ENCODE results near the gene NOL4L. TPM values are rescaled to one million over a fixed set of nuclear protein-coding genes. Genes with fewer than 3 reads are reported as not detected.

The NOL4L gene
- total RNA-seq, 1 donor from 2014 or later: 30.5 TPM

DNA sequence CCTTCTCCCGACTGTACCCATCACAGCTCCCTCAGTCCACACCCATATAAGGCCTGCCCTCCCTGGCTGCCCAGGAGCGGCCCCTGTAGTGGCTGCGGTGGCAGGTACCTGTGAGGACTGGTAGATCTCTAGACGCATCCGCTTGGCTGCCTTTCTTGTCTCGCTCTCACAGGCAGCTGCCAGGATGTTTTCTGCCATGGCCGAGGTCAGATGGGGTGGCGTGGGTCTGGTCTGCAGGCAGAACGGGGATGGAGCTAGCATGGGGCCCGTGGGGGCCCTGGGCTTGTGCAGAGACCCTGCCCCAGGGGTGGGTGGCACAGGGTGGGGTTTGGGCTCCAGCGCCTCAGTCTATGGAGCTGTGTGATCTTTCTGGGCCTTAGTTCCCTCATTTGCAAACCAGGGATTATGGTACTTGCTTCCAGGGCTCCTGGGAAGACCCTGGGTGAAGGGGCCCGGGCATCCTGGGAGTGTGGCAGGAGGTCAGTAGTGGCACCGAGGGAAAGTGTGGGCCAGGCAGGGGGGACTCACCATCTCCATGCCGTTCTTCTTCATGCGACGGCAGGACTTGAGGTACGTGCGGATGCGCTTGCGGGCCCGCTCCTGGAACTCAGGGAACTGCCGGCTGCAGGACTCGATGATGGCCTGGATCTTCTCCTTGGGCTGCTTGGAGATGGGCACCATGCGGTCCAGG lies 132.2 kb downstream of the NOL4L start:
- TF ChIP-seq, protein P1, sequence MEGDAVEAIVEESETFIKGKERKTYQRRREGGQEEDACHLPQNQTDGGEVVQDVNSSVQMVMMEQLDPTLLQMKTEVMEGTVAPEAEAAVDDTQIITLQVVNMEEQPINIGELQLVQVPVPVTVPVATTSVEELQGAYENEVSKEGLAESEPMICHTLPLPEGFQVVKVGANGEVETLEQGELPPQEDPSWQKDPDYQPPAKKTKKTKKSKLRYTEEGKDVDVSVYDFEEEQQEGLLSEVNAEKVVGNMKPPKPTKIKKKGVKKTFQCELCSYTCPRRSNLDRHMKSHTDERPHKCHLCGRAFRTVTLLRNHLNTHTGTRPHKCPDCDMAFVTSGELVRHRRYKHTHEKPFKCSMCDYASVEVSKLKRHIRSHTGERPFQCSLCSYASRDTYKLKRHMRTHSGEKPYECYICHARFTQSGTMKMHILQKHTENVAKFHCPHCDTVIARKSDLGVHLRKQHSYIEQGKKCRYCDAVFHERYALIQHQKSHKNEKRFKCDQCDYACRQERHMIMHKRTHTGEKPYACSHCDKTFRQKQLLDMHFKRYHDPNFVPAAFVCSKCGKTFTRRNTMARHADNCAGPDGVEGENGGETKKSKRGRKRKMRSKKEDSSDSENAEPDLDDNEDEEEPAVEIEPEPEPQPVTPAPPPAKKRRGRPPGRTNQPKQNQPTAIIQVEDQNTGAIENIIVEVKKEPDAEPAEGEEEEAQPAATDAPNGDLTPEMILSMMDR (IDR thresholded peaks at IDR 0.05): no peak
- no peaks in the 10 kb centered on the region for H3K9me3 Mint-ChIP-seq (ENCODE audit: unreplicated experiment)
- H3K36me3 Mint-ChIP-seq (ENCODE audit: unreplicated experiment): peaks cover 26% of the 10 kb centered on the region
- no peak for DNase-seq (ENCODE audit: extremely low spot score, unreplicated experiment)
- H3K4me3 Mint-ChIP-seq (ENCODE audit: unreplicated experiment): no peak overlapping the region
- peaks cover 5% of the 10 kb centered on the region for H3K4me1 Mint-ChIP-seq (ENCODE audit: unreplicated experiment)
- no peaks in the 10 kb centered on the region for H3K27me3 Mint-ChIP-seq (ENCODE audit: unreplicated experiment)
- H3K27ac Mint-ChIP-seq (ENCODE audit: unreplicated experiment): no peak overlapping the region

DNA sequence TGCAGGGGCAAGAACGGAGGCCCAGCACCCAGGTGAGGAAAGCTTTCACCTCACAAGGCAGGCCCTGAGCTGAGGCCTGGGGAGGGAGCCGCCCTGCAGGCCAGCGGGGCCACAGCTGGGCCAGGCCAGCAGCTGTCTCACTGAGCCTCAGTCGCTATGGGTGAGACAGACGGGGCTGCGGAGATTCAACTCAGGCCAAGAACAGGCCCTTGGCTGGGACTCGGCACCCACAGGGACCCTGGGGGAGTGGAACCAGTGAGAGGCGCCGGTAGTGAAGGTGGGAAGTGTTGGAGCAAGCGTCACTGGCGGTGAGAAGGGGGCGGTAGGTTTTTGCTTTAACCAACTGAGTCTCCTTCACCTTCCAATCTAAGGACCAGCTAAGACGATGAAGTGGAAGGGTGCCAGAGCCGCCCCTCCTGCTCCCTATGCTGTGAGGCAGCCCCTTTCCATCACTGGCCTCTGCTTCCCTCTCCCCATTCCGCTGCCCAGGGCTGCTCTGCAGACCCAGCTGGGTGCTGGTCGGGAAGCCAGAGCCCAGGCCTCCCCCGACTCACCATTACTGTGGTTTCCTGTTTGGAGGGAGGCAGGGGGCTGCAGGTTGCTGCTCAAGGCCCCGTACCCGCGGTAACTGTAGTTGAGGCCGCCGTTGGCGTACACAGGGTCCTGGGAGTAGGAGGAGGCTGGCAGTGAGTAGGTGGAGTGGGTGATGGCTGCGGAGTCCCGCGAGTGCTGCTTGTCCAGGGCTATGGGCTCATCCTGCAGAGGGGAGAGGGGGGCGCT lies 133.3 kb downstream of the NOL4L start:
- TF ChIP-seq, protein P1 (IDR thresholded peaks at IDR 0.05): no peak
- no peaks in the 10 kb centered on the region for H3K27me3 Mint-ChIP-seq (ENCODE audit: unreplicated experiment)
- H3K4me3 Mint-ChIP-seq (ENCODE audit: unreplicated experiment): no peak overlapping the region
- H3K36me3 Mint-ChIP-seq (ENCODE audit: unreplicated experiment): peaks cover 29% of the 10 kb centered on the region
- no peak for DNase-seq (ENCODE audit: extremely low spot score, unreplicated experiment)
- peaks cover 3% of the 10 kb centered on the region for H3K4me1 Mint-ChIP-seq (ENCODE audit: unreplicated experiment)
- no peaks in the 10 kb centered on the region for H3K9me3 Mint-ChIP-seq (ENCODE audit: unreplicated experiment)
- H3K27ac Mint-ChIP-seq (ENCODE audit: unreplicated experiment): peak overlapping the region; percentile 4

DNA sequence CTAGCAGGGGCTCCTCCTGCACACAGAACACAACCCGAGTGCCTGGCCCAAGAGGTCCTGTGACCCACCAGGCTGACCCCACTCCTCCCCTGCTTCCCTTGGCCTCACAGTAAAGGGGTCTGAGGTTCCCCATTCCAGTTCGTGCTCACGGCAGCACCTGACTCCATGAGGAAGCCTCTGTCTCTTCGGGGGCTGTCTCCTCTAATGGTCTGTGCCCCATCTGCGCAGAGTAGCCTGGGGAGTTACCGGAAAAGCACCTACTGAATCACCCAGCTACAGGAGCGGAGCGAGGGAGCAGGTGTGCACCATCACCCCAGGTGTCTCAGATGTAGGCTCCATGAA lies 133.8 kb downstream of the NOL4L start:
- no peak overlapping the region for H3K4me3 Mint-ChIP-seq (ENCODE audit: unreplicated experiment)
- H3K36me3 Mint-ChIP-seq (ENCODE audit: unreplicated experiment): peaks cover 32% of the 10 kb centered on the region
- no peak for DNase-seq (ENCODE audit: extremely low spot score, unreplicated experiment)
- no peak overlapping the region for H3K27ac Mint-ChIP-seq (ENCODE audit: unreplicated experiment)
- peaks cover 5% of the 10 kb centered on the region for H3K4me1 Mint-ChIP-seq (ENCODE audit: unreplicated experiment)
- no peaks in the 10 kb centered on the region for H3K9me3 Mint-ChIP-seq (ENCODE audit: unreplicated experiment)
- no peaks in the 10 kb centered on the region for H3K27me3 Mint-ChIP-seq (ENCODE audit: unreplicated experiment)
- TF ChIP-seq, protein P1 (IDR thresholded peaks at IDR 0.05): no peak

DNA sequence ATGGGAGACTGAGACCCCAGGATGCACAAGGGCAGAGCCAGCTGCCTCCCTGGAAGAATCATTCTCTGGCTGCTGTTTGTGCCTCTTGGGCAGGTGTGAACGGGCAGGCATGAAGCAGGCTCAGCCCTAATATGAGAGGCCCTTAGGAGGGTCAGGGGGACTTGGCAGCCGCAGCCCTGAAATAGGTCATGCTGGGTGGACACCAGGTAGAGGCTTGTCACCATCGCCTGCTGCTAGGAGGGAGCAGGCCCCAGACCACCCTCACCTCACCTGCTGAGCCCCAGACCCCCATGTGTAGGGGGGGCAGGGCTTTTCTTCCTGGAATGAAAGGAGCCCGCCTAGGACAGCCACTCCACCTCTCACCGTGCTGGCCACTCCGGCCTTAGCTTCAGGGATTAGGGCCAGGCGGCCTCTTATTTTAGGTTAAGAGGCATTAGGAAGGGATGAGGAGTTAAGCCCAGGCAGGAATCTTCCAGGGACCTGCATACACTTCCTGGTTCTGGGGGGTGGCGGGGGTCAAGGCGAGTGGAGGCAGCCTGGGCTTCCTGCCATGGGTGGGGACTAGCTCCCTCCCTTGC lies 134.6 kb downstream of the NOL4L start:
- H3K27ac Mint-ChIP-seq (ENCODE audit: unreplicated experiment): peak overlapping the region; percentile 46
- DNase-seq (ENCODE audit: extremely low spot score, unreplicated experiment): no peak
- H3K4me3 Mint-ChIP-seq (ENCODE audit: unreplicated experiment): no peak overlapping the region
- H3K36me3 Mint-ChIP-seq (ENCODE audit: unreplicated experiment): peaks cover 32% of the 10 kb centered on the region
- H3K9me3 Mint-ChIP-seq (ENCODE audit: unreplicated experiment): no peaks in the 10 kb centered on the region
- peaks cover 9% of the 10 kb centered on the region for H3K4me1 Mint-ChIP-seq (ENCODE audit: unreplicated experiment)
- H3K27me3 Mint-ChIP-seq (ENCODE audit: unreplicated experiment): no peaks in the 10 kb centered on the region
- TF ChIP-seq, protein P1 (IDR thresholded peaks at IDR 0.05): no peak

DNA sequence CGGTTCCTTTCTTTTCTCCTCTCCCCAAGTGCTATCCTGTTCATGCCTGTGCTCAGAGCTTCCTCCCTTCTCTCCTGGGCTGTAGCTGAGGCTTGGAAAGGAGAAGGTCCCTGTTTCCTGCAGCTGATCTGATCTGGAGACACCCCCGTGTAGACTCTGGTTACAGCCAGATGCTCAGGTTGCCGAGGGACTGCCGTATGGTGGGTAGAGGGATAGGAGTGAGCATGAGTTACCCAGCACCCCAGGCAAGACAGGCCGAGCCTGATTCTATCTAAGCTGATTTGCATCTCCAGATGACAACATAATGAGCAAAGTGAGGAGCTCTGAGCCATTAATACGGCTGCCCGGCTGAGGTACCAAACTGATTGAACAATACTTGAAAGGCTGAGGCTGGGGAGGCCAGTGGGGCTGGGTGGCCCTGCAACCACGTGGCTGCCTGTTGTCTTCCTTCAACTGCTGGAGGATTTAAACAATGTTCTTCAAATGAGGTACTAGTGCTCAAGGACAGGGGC lies 135.2 kb downstream of the NOL4L start:
- Mint-ChIP-seq H3K36me3 (ENCODE audit: unreplicated experiment) (peaks cover 34% of the 10 kb centered on the region), H3K4me1 (ENCODE audit: unreplicated experiment) (peaks cover 14% of the 10 kb centered on the region), H3K27me3 (ENCODE audit: unreplicated experiment) (no peaks in the 10 kb centered on the region), H3K9me3 (ENCODE audit: unreplicated experiment) (no peaks in the 10 kb centered on the region), H3K27ac (ENCODE audit: unreplicated experiment) (peak overlapping the region; percentile 46), H3K4me3 (ENCODE audit: unreplicated experiment) (no peak overlapping the region)
- TF ChIP-seq, protein P1 (IDR thresholded peaks at IDR 0.05): no peak
- DNase-seq (ENCODE audit: extremely low spot score, unreplicated experiment): no peak
